Right lobe of liver (tissue), 6 donors: ENCODE data around the gene NCMAP. TPM values are rescaled to one million over a fixed set of nuclear protein-coding genes. Genes with fewer than 3 reads are reported as not detected.

Experiments used
- ATAC-seq, 4 donors: fragments of 200-7000 bp; cut with Tn5 transposase; one replicate each; pipeline ENCODE4 v1.9.1; 2020; ENCODE audit warnings: mild to moderate bottlenecking in 4 of 4, moderate library complexity in 4 of 4
- DNase-seq, 3 donors: peaks; one replicate each; pipeline ENCODE4 v3.0.0-alpha.2; 2020
- H3K27ac ChIP-seq, 3 donors: fragments of 200-600 bp; one replicate each; pipeline ENCODE4 v1.8.0; 2022
- H3K27me3 ChIP-seq, 2 donors: fragments of 200-600 bp; one replicate each; pipeline ENCODE4 v1.8.0; 2022
- H3K36me3 ChIP-seq, 4 donors: fragments of 200-600 bp; sonication (generic) in 1 of 4; one replicate each; pipeline versions ENCODE4 v1.5.1 to v1.8.0; 2017 to 2022; ENCODE audit warnings: control low read depth in 1 of 4
- H3K4me1 ChIP-seq, 4 donors: fragments of 200-600 bp; sonication (generic) in 1 of 4; one replicate each; pipeline versions ENCODE4 v1.5.1 to v1.8.0; 2017 to 2022; ENCODE audit warnings: control low read depth in 1 of 4
- H3K4me3 ChIP-seq, 3 donors: fragments of 200-600 bp; one replicate each; pipeline ENCODE4 v1.8.0; 2022
- H3K9me3 ChIP-seq, 4 donors: fragments of 200-600 bp; sonication (generic) in 1 of 4; one replicate each; pipeline versions ENCODE4 v1.5.1 to v1.8.0; 2017 to 2022; ENCODE audit warnings: control low read depth in 1 of 4
- CTCF ChIP-seq, 4 donors: fragments of 200-600 bp in 3 of 4; fragments of 450-650 bp in 1 of 4; IDR thresholded peaks; one replicate each; pipeline versions ENCODE4 v1.5.1 to v1.8.0; 2016 to 2022; ENCODE audit warnings: antibody characterized with exemption in 4 of 4, mild to moderate bottlenecking in 2 of 4
- POLR2A ChIP-seq: fragments of 450-650 bp; IDR thresholded peaks from one replicate; pipeline ENCODE4 v1.6.1; 2017; ENCODE audit warnings: antibody characterized with exemption, mild to moderate bottlenecking
- whole genome bisulfite sequencing: methylation state at CpG from one replicate; pipeline ENCODE4 v1.1.6; 2018; ENCODE audit warnings: low coverage, low lambda C conversion rate; ENCODE audit not compliant: insufficient coverage; ENCODE audit errors: missing lambda C conversion rate; 5-methylcytosine and 5-hydroxymethylcytosine counted together
- intact Hi-C, 2 donors: fragments of 100-400 bp; cut with DNase I; formaldehyde crosslinking; loops; one replicate each; pipeline versions ENCODE4 v1.11.2 to v1.14.1; 2022
- small RNA-seq, 2 experiments: library from RNA; depleted of rRNA; stranded (forward); fragments of <200 nt; gene quantifications; one replicate each; pipeline ENCODE3, GENCODE V24; 2016
- total RNA-seq, 6 experiments: library from RNA; depleted of rRNA in 2 of 6; stranded (reverse); fragments of >200 nt in 2 of 6; fragmentation: NEBNext Ultra II Directional in 3 of 6; extraction: Animal tissue kit (Norgen Biotek cat#: 25700) in 3 of 6; gene quantifications; one replicate each; pipeline versions ENCODE4 v1.1.0 to v1.2.4, GENCODE V29; 2016 to 2023
- donor health status: DM: no; HTN: yes; CAD: no.
- donor health status: DM: no; HTN: no; CAD: no.
- donor health status: DM: no; HTN: no; CAD: no.
- donor health status: DM: no; HTN: yes; CAD: no.
- donor health status: DM: no; HTN: yes; CAD: no.

NCMAP gene
- total RNA-seq, 6 experiments from 2014 or later = 0.81 to 2.6 (median 0.99) TPM

- H3K4me3 ChIP-seq = no peak overlapping the region
- TF ChIP-seq POLR2A = no peak
- no peak for TF ChIP-seq CTCF (IDR thresholded peaks at IDR 0.05)
- H3K27ac ChIP-seq = no peak overlapping the region
- no peaks in the 10 kb centered on the region for H3K9me3 ChIP-seq
- 61% methylated on average over 3 of the region's 3 CpGs for WGBS
- H3K4me1 ChIP-seq = peaks cover 0 to 7% (median 2%) of the 10 kb centered on the region in 4 donors
- intact Hi-C loops = no loop called here
- DNase-seq = no peak
- no peak for ATAC-seq
- H3K36me3 ChIP-seq = peaks cover 5 to 100% (median 51%) of the 10 kb centered on the region in 4 donors
- H3K27me3 ChIP-seq = no peaks in the 10 kb centered on the region
Observed at GRCh38 chr1:24657781-24658180, 101.9 kb downstream of the NCMAP start.

Small RNA genes within 50 kb of the gene (small RNA-seq; reads per million reads assigned to genes)
- gene RF00019 = 0 reads per million in 2 experiments

Other genes with a start within 250 kb of the NCMAP start
- gene GRHL3, start 236.7 kb upstream of the NCMAP start, total RNA-seq = under 1 TPM in 5 of 6 experiments, not detected in 1; 0.20 to 1.00 (median 0.26) TPM
- gene STPG1, start 142.3 kb upstream of the NCMAP start, total RNA-seq = 1 to 10 TPM; 1.0 to 3.6 (median 1.7) TPM
- gene NIPAL3, start 140.3 kb upstream of the NCMAP start, total RNA-seq = 1 to 10 TPM; 3.4 to 9.2 (median 6.0) TPM
- 1 to 10 TPM; 1.2 to 3.1 (median 2.1) TPM for gene RCAN3, start 53.3 kb upstream of the NCMAP start, total RNA-seq
- gene SRRM1, start 87.2 kb downstream of the NCMAP start, total RNA-seq = 10 to 100 TPM; 41.1 to 52.0 (median 44.9) TPM
- gene CLIC4, start 189.4 kb downstream of the NCMAP start, total RNA-seq = 10 to 100 TPM; 35.0 to 63.6 (median 44.3) TPM